ENCODE measurements around the gene MAST3. TPM values are rescaled to one million over a fixed set of nuclear protein-coding genes. Genes with fewer than 3 reads are reported as not detected.

Gene MAST3
- total RNA-seq (2016; rRNA removed; fragmentation: Illumina TruSeq; extraction: Trizol): 4.1 and 4.5 TPM in 2 replicates
- 1.9 and 2.8 TPM in 2 replicates for total RNA-seq (2016; cell fraction: cytosol; rRNA removed; fragmentation: Illumina TruSeq; extraction: Trizol; ENCODE audit: low read depth)
- 3.6 and 4.1 TPM in 2 replicates for total RNA-seq (2016; cell fraction: insoluble cytoplasmic fraction; rRNA removed; fragmentation: Illumina TruSeq; extraction: Trizol)
- total RNA-seq (2016; cell fraction: membrane; rRNA removed; fragmentation: Illumina TruSeq; extraction: Trizol): 4.4 and 5.1 TPM in 2 replicates
- total RNA-seq (2016; cell fraction: nucleus; rRNA removed; fragmentation: Illumina TruSeq; extraction: Trizol): 5.3 and 7.5 TPM in 2 replicates
- 4.6 and 6.0 TPM in 2 replicates for polyA plus RNA-seq (2011; rRNA removed)
- polyA plus RNA-seq (2011; cell fraction: cytosol; rRNA removed): 2.0 and 2.4 TPM in 2 replicates
- 18.7 and 20.6 TPM in 2 replicates for polyA plus RNA-seq (2011; cell fraction: nucleus; rRNA removed)
- 5.2 and 6.4 TPM in 2 replicates for polyA plus RNA-seq (2012)
- 1.0 and 1.1 TPM in 2 replicates for polyA plus RNA-seq (2016; cell fraction: cytosol; fragmentation: Illumina TruSeq; extraction: Trizol; ENCODE audit: low read depth)
- polyA plus RNA-seq (2016; cell fraction: insoluble cytoplasmic fraction; fragmentation: Illumina TruSeq; extraction: Trizol; ENCODE audit: low read depth): 4.1 and 5.8 TPM in 2 replicates
- polyA plus RNA-seq (2016; cell fraction: membrane; fragmentation: Illumina TruSeq; extraction: Trizol; ENCODE audit: low read depth): 2.0 and 2.2 TPM in 2 replicates
- 22.7 and 26.8 TPM in 2 replicates for polyA plus RNA-seq (2016; cell fraction: nucleus; fragmentation: Illumina TruSeq; extraction: Trizol; ENCODE audit: insufficient read depth, low read depth)
- polyA minus RNA-seq (2011; rRNA and poly(A)+ RNA removed; ENCODE audit: low replicate concordance): 3.2 and 9.3 TPM in 2 replicates
- 6.7 and 7.6 TPM in 2 replicates for polyA minus RNA-seq (2011; cell fraction: cytosol; rRNA and poly(A)+ RNA removed)
- 7.3 and 8.5 TPM in 2 replicates for polyA minus RNA-seq (2011; cell fraction: nucleus; rRNA and poly(A)+ RNA removed)
- percentile 53 among the genes with signal in this experiment for Bru-seq, nascent RNA
- BruChase-seq, experiment 1, labeled RNA remaining after a 6-hour chase: percentile 68 among the genes with signal in this experiment
- percentile 62 among the genes with signal in this experiment for BruChase-seq, experiment 2, labeled RNA remaining after a 2-hour chase
- long read RNA-seq, experiment 1, partial matches to known transcripts: 1 of 24 reads
- long read RNA-seq, experiment 1, other reads (novel, unspliced or antisense): 23 of 24 reads
- long read RNA-seq, experiment 2, partial matches to known transcripts: 4 of 17 reads
- long read RNA-seq, experiment 2, other reads (novel, unspliced or antisense): 13 of 17 reads

DNA sequence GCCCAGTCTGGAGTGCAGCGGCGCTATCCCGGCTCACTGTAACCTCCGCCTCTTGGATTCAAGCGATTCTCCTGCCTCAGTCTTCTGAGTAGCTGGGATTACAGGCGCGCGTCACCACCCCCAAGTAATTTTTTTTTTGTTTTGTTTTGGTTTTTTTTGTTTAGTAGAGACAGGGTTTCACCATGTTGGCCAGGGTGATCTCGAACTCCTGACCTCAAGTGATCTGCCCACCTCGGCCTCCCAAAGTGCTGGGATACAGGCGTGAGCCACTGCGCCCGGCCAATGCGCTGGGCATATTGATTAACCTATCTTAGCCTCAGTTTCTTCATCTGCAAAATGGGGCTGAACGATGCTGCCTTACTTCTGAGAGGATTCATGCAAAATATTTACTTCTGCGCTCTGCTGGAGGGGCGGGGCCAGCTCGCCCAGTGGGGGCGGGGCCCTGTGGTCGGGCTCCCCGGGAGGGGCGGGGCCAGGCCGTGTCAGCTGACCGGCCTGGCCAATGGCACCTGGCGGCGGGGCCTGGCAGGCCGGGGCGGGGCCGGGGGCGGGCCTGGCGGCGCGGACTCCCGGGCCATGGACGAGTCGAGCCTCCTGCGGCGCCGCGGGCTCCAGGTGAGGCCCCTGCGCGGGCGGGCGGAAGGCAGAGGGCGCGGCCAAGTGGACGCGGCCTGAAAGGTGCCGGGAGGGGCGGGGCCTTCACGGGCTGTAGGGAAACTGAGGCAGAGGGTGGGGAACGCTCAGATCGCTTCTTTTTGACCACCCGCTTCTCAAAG lies at the start of gene MAST3:
Gene MAST3 (plus strand): TSS at position 562 of the 776 bp plus-strand sequence. CDS start 15 bp downstream, at position 577.
- Histone ChIP-seq H3K4me2 (ENCODE audit: low read depth, low read length) (peak within 1 kb of the TSS; percentile 95), H3K79me2 (ENCODE audit: insufficient read depth, low read length) (no peaks in the 10 kb centered on the region), H2AFZ (ENCODE audit: low read length) (no peak within 1 kb of the TSS), H3K36me3 (replicated peaks in 1 of 2; ENCODE audit: control insufficient read depth in 1 of 2, insufficient read depth in 2 of 2, low read length in 2 of 2) (no peaks in the 10 kb centered on the region), H3K27ac (ENCODE audit: extremely low read length, insufficient read depth, low read length) (no peak within 1 kb of the TSS), H3K4me1 (ENCODE audit: insufficient read depth, low read length) (peaks cover 59% of the 10 kb centered on the region), H3K9ac (ENCODE audit: insufficient read depth, low read depth, low read length) (peak within 1 kb of the TSS; percentile 60), H3K27me3 (ENCODE audit: control insufficient read depth in 1 of 2, insufficient read depth in 2 of 2, low read length in 2 of 2) (peaks cover 2 to 10% of the 10 kb centered on the region in 2 experiments; a peak in 3 of 5 replicates), H3K4me3 (replicated peaks in 1 of 3; ENCODE audit: insufficient read depth in 1 of 3, low read depth in 2 of 3, low read length in 3 of 3) (peak within 1 kb of the TSS; percentile 45 to 74 (median 48)), H4K20me1 (ENCODE audit: insufficient read depth, low read length) (no peaks in the 10 kb centered on the region), H3K9me3 (ENCODE audit: low read length) (no peaks in the 10 kb centered on the region)
- ATAC-seq (peak; percentile 92), FAIRE-seq (no peak), DNase-seq (ENCODE audit: low spot score) (peak; percentile 70)
- ChIA-PET POLR2A (interaction anchor here (1.8 to 2.5 kb wide), 2 partner anchors 10 to 12 kb away, joined by 5 to 16 read pairs; partner anchors contain the start of gene IL12RB1), CTCF (ENCODE audit: low intra/inter-chr PET ratio, low total read pairs) (no interaction called here)
- intact Hi-C loops (cut with micrococcal nuclease; ENCODE audit: unreplicated experiment): no loop called here
- BruUV-seq (replicated peaks): no TSS peak
- in situ Hi-C loops (cut with HindIII; ENCODE audit: extremely low pct_ligation_motif_present, low pct_unique_long_range_greater_than_20kb): no loop called here
- WGBS (ENCODE audit: low lambda C conversion rate): 46% methylated on average over 21 of the region's 54 CpGs
- TF ChIP-seq, protein P1, sequence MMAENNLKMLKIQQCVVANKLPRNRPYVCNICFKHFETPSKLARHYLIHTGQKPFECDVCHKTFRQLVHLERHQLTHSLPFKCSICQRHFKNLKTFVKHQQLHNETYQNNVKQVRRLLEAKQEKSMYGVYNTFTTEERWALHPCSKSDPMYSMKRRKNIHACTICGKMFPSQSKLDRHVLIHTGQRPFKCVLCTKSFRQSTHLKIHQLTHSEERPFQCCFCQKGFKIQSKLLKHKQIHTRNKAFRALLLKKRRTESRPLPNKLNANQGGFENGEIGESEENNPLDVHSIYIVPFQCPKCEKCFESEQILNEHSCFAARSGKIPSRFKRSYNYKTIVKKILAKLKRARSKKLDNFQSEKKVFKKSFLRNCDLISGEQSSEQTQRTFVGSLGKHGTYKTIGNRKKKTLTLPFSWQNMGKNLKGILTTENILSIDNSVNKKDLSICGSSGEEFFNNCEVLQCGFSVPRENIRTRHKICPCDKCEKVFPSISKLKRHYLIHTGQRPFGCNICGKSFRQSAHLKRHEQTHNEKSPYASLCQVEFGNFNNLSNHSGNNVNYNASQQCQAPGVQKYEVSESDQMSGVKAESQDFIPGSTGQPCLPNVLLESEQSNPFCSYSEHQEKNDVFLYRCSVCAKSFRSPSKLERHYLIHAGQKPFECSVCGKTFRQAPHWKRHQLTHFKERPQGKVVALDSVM (CRISPR knock-in tag; IDR thresholded peaks at IDR 0.05): peak; percentile 42; the same call in 1 of the 2 replicates
- TF ChIP-seq ZFP36L1 (CRISPR knock-in tag; IDR thresholded peaks at IDR 0.05): no peak
- no peak for TF ChIP-seq SNAPC2 (CRISPR knock-in tag; IDR thresholded peaks at IDR 0.05)
- TF ChIP-seq, protein P2, sequence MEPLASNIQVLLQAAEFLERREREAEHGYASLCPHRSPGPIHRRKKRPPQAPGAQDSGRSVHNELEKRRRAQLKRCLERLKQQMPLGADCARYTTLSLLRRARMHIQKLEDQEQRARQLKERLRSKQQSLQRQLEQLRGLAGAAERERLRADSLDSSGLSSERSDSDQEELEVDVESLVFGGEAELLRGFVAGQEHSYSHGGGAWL (CRISPR knock-in tag; IDR thresholded peaks at IDR 0.05): no peak
- TF ChIP-seq KLF6 (CRISPR knock-in tag; IDR thresholded peaks at IDR 0.05): no peak
- TF ChIP-seq HNF4A (CRISPR knock-in tag; IDR thresholded peaks at IDR 0.05): no peak
- 0 out of 3 replicates have a peak, but pooled peaks have one; percentile 13 for TF ChIP-seq MXI1 (IDR thresholded peaks at IDR 0.05; ENCODE audit: borderline replicate concordance, low read depth, low read length)
- no peak for TF ChIP-seq ZNF367 (CRISPR knock-in tag; IDR thresholded peaks at IDR 0.05; ENCODE audit: borderline replicate concordance)
- TF ChIP-seq, protein P3, sequence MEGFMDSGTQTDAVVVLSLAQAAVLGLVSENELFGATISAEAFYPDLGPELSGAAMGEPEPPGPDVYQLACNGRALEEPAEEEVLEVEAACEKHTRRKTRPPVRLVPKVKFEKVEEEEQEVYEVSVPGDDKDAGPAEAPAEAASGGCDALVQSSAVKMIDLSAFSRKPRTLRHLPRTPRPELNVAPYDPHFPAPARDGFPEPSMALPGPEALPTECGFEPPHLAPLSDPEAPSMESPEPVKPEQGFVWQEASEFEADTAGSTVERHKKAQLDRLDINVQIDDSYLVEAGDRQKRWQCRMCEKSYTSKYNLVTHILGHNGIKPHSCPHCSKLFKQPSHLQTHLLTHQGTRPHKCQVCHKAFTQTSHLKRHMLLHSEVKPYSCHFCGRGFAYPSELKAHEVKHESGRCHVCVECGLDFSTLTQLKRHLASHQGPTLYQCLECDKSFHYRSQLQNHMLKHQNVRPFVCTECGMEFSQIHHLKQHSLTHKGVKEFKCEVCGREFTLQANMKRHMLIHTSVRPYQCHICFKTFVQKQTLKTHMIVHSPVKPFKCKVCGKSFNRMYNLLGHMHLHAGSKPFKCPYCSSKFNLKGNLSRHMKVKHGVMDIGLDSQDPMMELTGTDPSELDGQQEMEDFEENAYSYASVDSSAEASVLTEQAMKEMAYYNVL (CRISPR knock-in tag; IDR thresholded peaks at IDR 0.05; ENCODE audit: borderline replicate concordance): no peak
- TF ChIP-seq, protein P4, sequence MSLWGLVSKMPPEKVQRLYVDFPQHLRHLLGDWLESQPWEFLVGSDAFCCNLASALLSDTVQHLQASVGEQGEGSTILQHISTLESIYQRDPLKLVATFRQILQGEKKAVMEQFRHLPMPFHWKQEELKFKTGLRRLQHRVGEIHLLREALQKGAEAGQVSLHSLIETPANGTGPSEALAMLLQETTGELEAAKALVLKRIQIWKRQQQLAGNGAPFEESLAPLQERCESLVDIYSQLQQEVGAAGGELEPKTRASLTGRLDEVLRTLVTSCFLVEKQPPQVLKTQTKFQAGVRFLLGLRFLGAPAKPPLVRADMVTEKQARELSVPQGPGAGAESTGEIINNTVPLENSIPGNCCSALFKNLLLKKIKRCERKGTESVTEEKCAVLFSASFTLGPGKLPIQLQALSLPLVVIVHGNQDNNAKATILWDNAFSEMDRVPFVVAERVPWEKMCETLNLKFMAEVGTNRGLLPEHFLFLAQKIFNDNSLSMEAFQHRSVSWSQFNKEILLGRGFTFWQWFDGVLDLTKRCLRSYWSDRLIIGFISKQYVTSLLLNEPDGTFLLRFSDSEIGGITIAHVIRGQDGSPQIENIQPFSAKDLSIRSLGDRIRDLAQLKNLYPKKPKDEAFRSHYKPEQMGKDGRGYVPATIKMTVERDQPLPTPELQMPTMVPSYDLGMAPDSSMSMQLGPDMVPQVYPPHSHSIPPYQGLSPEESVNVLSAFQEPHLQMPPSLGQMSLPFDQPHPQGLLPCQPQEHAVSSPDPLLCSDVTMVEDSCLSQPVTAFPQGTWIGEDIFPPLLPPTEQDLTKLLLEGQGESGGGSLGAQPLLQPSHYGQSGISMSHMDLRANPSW (CRISPR knock-in tag; IDR thresholded peaks at IDR 0.05; ENCODE audit: borderline replicate concordance): no peak

Measured in HepG2 (cell line).